Sigmoid colon (tissue), 3 donors: ENCODE results near the gene FBLN1.

Experiments
- CTCF ChIP-seq, 4 experiments: fragments of 450-650 bp in 3 of 4; fragments of 200-600 bp in 1 of 4; IDR thresholded peaks; one replicate each; pipeline ENCODE4 v1.5.1; 2016 to 2019; ENCODE audit warnings: antibody characterized with exemption in 4 of 4, mild to moderate bottlenecking in 3 of 4, moderate library complexity in 2 of 4
- POLR2A ChIP-seq, 2 donors: fragments of 450-650 bp; IDR thresholded peaks; one replicate each; pipeline ENCODE4 v1.6.1; 2016; ENCODE audit warnings: antibody characterized with exemption in 2 of 2, mild to moderate bottlenecking in 2 of 2, moderate library complexity in 2 of 2

GRCh38 chr22:45508814-45509213 lies 6.1 kb downstream of the FBLN1 start:
- no peak for TF ChIP-seq CTCF (IDR thresholded peaks at IDR 0.05)
- no peak for TF ChIP-seq POLR2A (IDR thresholded peaks at IDR 0.05)
